Activated T-cell treated with anti-CD3 and anti-CD28 coated beads for 4 hours (primary cell): Measurements from ENCODE around the gene NTN1.
"Not testable (repeated sequence)": the region's sequence is repeated elsewhere in the genome, so short reads cannot be mapped to it uniquely, and the experiment has no call there.

Source experiments
- DNase-seq: peaks from one replicate; pipeline ENCODE4 v3.0.0-alpha.2; 2020

NTN1 gene

GRCh38 chr17:9257630-9257965 lies 236.3 kb downstream of the NTN1 start:
- DNase-seq, result not testable (repeated sequence)

- DNase-seq, result no peak
Measured at GRCh38 chr17:9258115-9259015, 237.1 kb downstream of the NTN1 start.

- no peak for DNase-seq
Measured at GRCh38 chr17:9259419-9259818, 238.1 kb downstream of the NTN1 start.

GRCh38 chr17:9261081-9262012 lies 240.0 kb downstream of the NTN1 start:
- DNase-seq, result no peak

- DNase-seq, result no peak
Measured at GRCh38 chr17:9266031-9266680, 244.8 kb downstream of the NTN1 start.

DNA sequence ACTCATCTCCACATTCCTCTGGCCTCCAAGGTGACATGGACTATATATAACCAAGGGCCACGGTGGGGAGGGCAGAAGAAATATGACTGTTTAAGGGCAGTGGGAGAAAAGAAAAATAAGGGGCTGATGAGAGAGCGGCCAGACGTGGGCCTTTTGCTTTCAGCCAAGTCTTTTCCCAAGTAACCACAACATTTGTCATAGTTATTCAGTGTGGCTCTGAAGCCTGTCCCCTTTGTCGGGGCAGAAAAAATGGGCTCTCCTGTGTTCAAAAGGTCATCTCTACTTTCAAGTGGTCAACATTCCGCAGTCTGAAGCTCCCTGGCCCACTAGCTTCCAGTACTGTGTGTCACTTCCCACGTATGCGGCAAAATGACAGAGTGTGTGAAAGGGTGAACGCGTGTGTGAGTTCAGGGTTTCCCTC lies 245.4 kb downstream of the NTN1 start:
- DNase-seq, result no peak

- DNase-seq, result no peak
Measured at GRCh38 chr17:9268546-9268945, 247.2 kb downstream of the NTN1 start.

GRCh38 chr17:9269350-9270035 lies 248.2 kb downstream of the NTN1 start:
- no peak for DNase-seq

DNA sequence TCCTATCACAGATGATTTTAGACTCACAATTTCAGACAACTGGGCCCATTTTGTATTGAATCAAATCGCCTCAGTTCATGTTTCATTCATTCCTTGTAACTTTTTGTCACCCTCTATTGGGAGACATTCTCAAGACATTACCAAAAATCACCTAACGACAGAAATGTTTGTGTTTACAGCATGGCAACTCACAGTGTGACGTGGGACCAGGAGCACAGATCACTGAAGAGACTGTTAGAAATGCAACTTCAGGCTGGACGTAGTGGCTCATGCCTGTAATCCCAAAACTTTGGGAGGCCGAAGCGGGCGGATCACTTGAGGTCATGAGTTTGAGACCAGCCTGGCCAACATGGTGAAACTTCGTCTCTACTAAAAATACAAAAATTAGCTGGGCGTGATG lies 249.6 kb downstream of the NTN1 start:
- no peak for DNase-seq

- DNase-seq, result no peak
Measured at GRCh38 chr17:9271989-9272388, 250.7 kb downstream of the NTN1 start.

DNA sequence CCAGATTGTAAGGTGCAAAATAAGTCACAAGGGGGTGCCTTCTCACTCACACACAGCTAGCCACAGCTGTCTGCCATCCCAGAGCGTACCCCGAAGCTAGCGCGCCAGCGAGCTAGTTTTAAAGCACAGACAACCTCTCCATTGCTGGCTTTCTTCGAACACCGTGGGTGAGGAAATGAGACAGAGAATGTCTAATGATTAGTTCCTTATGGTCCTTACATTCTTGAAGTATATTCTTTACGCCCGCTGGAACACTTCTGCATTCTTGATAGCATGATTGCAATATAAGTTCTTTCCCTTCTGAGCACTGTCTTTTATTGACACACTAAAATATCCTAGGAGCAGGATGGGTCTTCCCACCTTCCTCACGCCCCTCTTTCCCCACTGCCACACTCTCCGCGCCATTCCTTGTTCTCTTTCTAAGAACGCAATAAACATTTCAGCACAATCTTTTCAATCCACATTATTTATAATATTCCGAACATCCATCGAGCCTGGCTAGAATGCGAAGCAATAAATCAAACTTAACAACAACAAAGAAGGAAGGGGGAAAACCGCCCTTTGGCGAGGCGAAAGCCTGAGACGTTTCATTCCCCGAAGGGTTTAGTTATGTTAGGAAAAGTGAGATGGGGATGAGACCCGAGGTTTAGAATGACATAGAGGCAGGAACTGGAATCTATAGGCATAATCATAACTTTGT lies 251.3 kb downstream of the NTN1 start:
- DNase-seq, result no peak

- DNase-seq, result no peak
Measured at GRCh38 chr17:9273428-9274391, 252.4 kb downstream of the NTN1 start.

DNA sequence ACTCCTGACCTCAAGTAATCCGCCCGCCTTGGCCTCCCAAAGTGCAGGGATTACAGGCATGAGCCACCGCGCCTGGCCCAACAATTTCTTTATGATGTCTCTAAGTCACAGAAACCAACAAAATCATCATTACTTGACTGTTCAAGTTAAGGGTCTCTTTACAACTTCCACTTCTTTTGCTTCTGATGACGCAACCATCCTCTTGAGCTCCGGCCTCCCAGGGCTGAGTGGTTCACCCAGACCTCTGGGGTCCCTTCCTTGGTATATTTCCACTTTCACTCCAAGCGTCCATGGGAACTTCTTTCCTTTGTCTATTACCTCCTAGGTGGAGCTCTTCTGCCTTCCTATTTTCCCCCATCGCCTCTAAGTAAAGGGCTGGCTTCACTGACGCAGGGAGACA lies 253.7 kb downstream of the NTN1 start:
- no peak for DNase-seq

GRCh38 chr17:9279893-9280292 lies 258.6 kb downstream of the NTN1 start:
- no peak for DNase-seq

- DNase-seq, result no peak
Measured at GRCh38 chr17:9283909-9284308, 262.6 kb downstream of the NTN1 start.

DNA sequence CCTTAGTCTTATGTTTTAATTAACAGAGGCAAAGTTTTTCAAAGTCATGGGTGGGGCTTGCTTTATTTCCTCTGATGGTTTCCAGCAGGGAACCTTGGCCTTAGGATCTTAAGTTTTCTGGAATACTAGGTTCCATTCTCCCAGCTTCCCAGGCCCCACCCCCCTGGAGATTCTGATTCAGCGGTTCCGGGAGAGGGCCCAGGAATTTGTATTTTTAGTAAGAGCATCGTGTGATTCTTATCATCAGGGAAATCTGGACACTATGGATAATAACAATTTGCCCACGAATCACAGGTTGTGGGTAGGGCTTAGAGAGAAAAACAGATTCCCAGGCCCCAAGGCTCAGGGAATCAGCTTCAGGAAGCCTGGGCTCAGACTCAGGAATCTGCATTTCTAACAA lies 263.6 kb downstream of the NTN1 start:
- DNase-seq, result no peak

GRCh38 chr17:9285602-9286427 lies 264.5 kb downstream of the NTN1 start:
- no peak for DNase-seq

DNA sequence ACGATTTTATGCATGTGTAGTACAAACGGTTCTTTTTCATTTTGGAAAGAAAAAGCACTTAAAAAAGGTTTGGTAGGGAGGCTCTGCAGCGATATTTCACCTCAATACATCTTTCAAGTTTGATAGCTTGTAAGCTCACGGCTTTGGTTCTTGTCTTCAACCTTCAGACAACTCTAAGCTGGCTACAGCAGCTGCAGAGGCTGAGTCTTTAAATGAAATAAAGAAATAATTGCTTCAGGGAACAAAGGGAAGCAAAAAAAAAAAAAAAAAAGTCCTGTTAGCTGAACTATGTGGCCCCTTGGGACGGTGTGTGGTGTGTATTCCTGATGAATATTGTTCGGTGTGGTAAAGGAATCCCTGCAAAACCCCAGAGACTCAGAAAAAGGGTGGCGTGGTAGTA lies 265.1 kb downstream of the NTN1 start:
- no peak for DNase-seq

GRCh38 chr17:9287306-9287705 lies 266.0 kb downstream of the NTN1 start:
- DNase-seq, result no peak

- no peak for DNase-seq
Measured at GRCh38 chr17:9290226-9290613, 268.9 kb downstream of the NTN1 start.
